Measurements from ENCODE around the gene INSIG1. TPM values are rescaled to one million over a fixed set of nuclear protein-coding genes. Genes with fewer than 3 reads are reported as not detected.

Gene INSIG1
- total RNA-seq, 1 donor from 2014 or later, result 197 TPM

GRCh38 chr7:155355745-155356144, 58.1 kb downstream of the INSIG1 start:
- Mint-ChIP-seq H3K27me3 (ENCODE audit: low read depth) (peaks cover 8% of the 10 kb centered on the region), H3K27ac (no peak overlapping the region), H3K4me1 (ENCODE audit: low read depth) (peaks cover 2% of the 10 kb centered on the region), H3K4me3 (ENCODE audit: low read depth) (no peak overlapping the region), H3K36me3 (ENCODE audit: low read depth) (no peaks in the 10 kb centered on the region), H3K9me3 (peaks cover 6% of the 10 kb centered on the region)
- intact Hi-C loops (cut with micrococcal nuclease), result no loop called here
- DNase-seq (ENCODE audit: low spot score), result no peak

- Mint-ChIP-seq H3K27ac (no peak overlapping the region), H3K36me3 (ENCODE audit: low read depth) (no peaks in the 10 kb centered on the region), H3K9me3 (peaks cover 6% of the 10 kb centered on the region), H3K4me3 (ENCODE audit: low read depth) (no peak overlapping the region), H3K27me3 (ENCODE audit: low read depth) (peaks cover 9% of the 10 kb centered on the region), H3K4me1 (ENCODE audit: low read depth) (peaks cover 2% of the 10 kb centered on the region)
- DNase-seq (ENCODE audit: low spot score), result no peak
- intact Hi-C loops (cut with micrococcal nuclease), result no loop called here
Measured at GRCh38 chr7:155356323-155357105, 58.8 kb downstream of the INSIG1 start.

- Mint-ChIP-seq H3K27ac (no peak overlapping the region), H3K4me1 (ENCODE audit: low read depth) (peaks cover 2% of the 10 kb centered on the region), H3K36me3 (ENCODE audit: low read depth) (no peaks in the 10 kb centered on the region), H3K4me3 (ENCODE audit: low read depth) (no peak overlapping the region), H3K9me3 (peaks cover 6% of the 10 kb centered on the region), H3K27me3 (ENCODE audit: low read depth) (peaks cover 16% of the 10 kb centered on the region)
- no peak for DNase-seq (ENCODE audit: low spot score)
- intact Hi-C loops (cut with micrococcal nuclease), result no loop called here
Measured at GRCh38 chr7:155357573-155358041, 59.9 kb downstream of the INSIG1 start.

GRCh38 chr7:155358066-155358947, 60.6 kb downstream of the INSIG1 start:
- intact Hi-C loops (cut with micrococcal nuclease), result no loop called here
- no peak overlapping the region for H3K4me3 Mint-ChIP-seq (ENCODE audit: low read depth)
- H3K27ac Mint-ChIP-seq, result no peak overlapping the region
- peaks cover 2% of the 10 kb centered on the region for H3K4me1 Mint-ChIP-seq (ENCODE audit: low read depth)
- peaks cover 6% of the 10 kb centered on the region for H3K9me3 Mint-ChIP-seq
- peaks cover 19% of the 10 kb centered on the region for H3K27me3 Mint-ChIP-seq (ENCODE audit: low read depth)
- DNase-seq (ENCODE audit: low spot score), result no peak
- no peaks in the 10 kb centered on the region for H3K36me3 Mint-ChIP-seq (ENCODE audit: low read depth)

GRCh38 chr7:155358948-155359712, 61.5 kb downstream of the INSIG1 start:
- H3K27me3 Mint-ChIP-seq (ENCODE audit: low read depth), result peaks cover 26% of the 10 kb centered on the region
- H3K27ac Mint-ChIP-seq, result no peak overlapping the region
- no peaks in the 10 kb centered on the region for H3K36me3 Mint-ChIP-seq (ENCODE audit: low read depth)
- peaks cover 2% of the 10 kb centered on the region for H3K4me1 Mint-ChIP-seq (ENCODE audit: low read depth)
- no peak overlapping the region for H3K4me3 Mint-ChIP-seq (ENCODE audit: low read depth)
- intact Hi-C loops (cut with micrococcal nuclease), result no loop called here
- DNase-seq (ENCODE audit: low spot score), result no peak
- peaks cover 6% of the 10 kb centered on the region for H3K9me3 Mint-ChIP-seq

Other genes starting within 250 kb of the INSIG1 start
- gene HTR5A, start 227.6 kb upstream of the INSIG1 start, total RNA-seq, result not detected in 2 replicates
- not detected in 2 replicates for gene EN2, start 160.3 kb downstream of the INSIG1 start, total RNA-seq
- gene CNPY1, start 248.7 kb downstream of the INSIG1 start, total RNA-seq, result not detected in 2 replicates

All from activated T-helper 2 cell treated with anti-CD3 and anti-CD28 coated beads, Interferon-gamma antibody, Interleukin-2, Interleukin-4, amounts not matched to agents 10 μg/mL and 5 μg/mL and 100 μg/mL, durations not matched to agents 14 hours and 24 hours and 36 hours (primary cell).